Measurements from ENCODE around the gene ATP2B2. TPM values are rescaled to one million over a fixed set of nuclear protein-coding genes. Genes with fewer than 3 reads are reported as not detected.
"Not testable (repeated sequence)": the region's sequence is repeated elsewhere in the genome, so short reads cannot be mapped to it uniquely, and the experiment has no call there.

ATP2B2 gene
- polyA plus RNA-seq, 4 donors = 0.34 to 0.89 (median 0.46) TPM

DNA sequence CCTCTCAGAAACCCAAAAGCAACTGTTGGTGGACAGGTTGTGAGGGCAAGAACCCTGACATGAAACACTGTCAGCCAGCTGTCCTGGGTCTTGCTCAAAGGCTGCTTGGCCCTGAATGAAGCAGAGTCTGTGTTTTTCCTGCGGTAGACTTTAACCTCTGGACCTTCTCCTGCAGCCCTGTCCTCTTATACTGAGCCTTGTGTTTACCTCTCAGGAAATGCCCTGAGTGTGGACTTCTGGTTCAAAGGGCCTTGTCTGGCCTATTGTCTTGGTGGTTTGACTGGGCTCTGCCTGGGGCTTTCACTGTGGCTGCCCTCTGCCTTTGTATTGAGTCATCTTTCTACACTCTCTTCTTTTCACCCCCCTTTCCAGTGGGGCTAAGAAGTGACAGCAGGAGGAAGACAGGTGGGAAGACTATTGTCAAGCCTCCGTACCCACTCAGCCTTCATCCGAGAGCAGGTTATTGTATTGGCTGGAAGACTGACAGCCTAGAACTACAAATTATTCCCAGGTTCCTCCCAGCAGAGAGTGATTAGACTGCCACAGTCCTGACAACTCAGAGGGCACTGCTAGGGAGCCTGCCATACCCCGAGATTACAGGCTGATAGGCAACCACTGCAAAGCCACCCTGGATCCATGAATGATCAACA, 187.9 kb downstream of the ATP2B2 start:
- DNase-seq (ENCODE audit: low read depth in 4 of 4, low spot score in 3 of 4) = no peak

- DNase-seq (ENCODE audit: low read depth in 4 of 4, low spot score in 3 of 4) = no peak
Observed at GRCh38 chr3:10315771-10316344, 189.5 kb downstream of the ATP2B2 start.

DNA sequence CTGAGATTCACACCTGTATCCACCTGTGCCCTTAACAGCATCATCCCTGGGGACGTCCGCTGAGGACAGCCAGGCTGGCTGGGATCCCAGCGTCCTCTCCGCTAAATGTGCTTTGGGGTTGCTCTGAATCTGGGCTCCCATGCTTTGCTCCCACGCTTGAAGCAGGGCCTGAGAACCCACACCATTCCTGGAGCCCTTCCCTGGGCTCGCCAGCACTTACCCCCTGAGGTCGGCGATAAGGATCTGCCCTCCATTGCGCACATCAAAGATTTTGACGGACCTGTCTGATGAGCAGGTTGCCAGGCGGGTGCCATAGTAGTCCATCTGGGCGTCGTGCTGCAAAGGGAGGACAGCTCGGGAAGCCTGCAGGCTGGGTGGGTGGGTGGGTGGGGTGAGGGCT, 190.3 kb downstream of the ATP2B2 start:
- no peak for DNase-seq (ENCODE audit: low read depth in 4 of 4, low spot score in 3 of 4)

- no peak for DNase-seq (ENCODE audit: low read depth in 4 of 4, low spot score in 3 of 4)
Observed at GRCh38 chr3:10312861-10313260, 192.5 kb downstream of the ATP2B2 start.

GRCh38 chr3:10312391-10312790, 193.0 kb downstream of the ATP2B2 start:
- no peak for DNase-seq (ENCODE audit: low read depth in 4 of 4, low spot score in 3 of 4)

DNA sequence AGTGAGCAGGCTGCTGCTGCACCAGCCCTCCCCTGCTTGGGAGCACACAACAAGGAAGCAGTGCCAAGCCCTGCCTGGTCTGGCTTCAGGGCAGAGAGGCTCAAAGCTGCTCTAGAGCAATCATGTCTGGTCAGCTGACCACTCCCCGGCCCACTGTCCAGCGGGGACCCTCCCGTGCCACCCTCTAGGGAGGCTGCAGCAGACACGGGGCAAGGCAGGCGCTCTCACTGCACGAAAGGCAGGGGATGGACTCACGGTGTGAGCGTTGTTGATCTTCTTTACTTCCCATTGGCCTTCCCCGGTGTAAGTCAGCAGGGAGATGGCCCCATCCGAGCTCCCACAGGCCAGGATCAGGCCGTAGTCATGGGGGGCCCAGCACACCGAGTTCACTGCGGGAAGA, 193.7 kb downstream of the ATP2B2 start:
- no peak for DNase-seq (ENCODE audit: low read depth in 4 of 4, low spot score in 3 of 4)

GRCh38 chr3:10310578-10310977, 194.8 kb downstream of the ATP2B2 start:
- DNase-seq (ENCODE audit: low read depth in 4 of 4, low spot score in 3 of 4) = no peak

DNA sequence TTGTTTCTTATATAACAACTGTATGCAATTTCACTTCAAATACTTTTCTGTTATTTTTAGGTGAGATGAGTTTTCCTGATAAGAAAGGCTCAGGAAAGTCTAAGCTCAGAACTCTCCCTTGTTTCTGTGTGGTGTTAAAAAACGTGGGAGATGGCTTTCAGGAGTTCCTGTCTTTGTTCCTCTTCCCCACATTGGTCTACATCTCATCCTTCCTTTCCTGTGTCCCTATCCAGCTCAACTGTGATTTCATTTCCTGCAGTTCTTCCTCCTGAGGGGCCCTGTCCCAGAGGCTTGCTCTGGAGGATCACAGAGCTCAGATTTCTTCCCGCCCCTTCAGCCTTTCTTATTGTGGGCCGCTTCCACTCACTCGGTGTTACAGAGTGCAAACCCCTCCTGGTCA, 195.7 kb downstream of the ATP2B2 start:
- no peak for DNase-seq (ENCODE audit: low read depth in 4 of 4, low spot score in 3 of 4)

DNA sequence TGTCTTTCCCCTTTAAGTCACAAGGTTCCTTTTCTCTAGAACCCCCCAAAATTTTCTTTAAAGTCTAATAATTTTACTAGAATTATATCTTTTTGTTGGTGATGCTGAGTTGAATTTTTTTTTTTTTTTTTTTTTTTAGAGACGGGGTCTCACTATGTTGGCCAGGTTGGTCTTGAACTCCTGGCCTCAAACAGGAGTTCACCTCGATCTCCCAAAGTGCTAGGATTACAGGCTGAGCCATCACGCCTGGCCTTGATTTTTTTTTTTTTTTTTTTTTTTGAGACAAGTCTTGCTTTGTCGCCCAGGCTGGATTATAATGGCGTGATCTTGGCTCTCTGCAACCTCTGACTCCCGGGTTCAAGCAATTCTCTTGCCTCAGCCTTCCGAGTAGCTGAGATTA, 196.7 kb downstream of the ATP2B2 start:
- no peak for DNase-seq (ENCODE audit: low read depth in 4 of 4, low spot score in 3 of 4)

DNA sequence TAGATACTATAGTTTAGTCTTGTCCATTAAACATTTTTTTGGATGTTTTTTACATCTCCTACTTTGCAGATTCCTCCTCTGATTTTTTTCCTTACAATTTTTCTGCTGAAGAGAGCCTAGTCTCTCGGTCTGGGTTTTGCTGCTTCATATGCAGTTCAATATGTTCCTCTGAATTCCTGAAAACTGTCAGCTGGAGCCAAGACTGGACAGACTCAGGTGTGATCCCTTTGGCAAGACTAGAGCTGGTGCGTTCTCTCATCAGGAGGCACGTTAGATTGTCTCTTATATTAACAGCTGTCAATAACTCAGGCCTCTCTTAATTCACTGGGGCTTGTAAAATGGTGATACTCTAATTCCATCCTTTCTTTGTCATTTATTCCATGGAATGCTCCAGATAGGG, 199.2 kb downstream of the ATP2B2 start:
- no peak for DNase-seq (ENCODE audit: low read depth in 4 of 4, low spot score in 3 of 4)

DNA sequence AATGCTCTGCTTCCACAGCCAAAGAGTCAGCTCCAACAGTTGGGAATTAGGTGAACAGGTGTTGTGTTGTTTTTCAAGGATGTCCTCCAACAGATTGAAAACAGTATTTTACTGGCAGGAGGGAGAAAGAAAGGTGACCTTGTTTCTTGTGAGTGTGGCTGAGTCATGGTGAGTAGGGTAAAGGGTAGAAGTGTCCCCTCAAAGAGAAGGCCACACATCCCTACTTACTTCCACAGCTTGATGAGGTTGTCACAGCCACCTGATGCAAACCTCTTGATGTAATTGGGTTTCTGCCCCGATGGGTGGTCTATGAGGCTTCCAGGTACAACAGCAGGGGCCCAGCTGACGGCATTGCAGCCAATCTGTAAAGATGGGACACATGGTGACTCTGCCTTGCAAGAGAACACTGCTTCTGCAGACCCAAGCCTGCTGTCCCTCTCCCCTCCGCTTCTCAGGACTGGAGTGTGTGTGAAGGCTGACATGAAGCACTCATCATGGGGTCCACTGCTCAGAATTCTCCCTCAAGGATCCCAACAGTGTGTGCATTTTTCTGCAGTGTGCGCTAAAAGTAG, 200.0 kb downstream of the ATP2B2 start:
- no peak for DNase-seq (ENCODE audit: low read depth in 4 of 4, low spot score in 3 of 4)

DNA sequence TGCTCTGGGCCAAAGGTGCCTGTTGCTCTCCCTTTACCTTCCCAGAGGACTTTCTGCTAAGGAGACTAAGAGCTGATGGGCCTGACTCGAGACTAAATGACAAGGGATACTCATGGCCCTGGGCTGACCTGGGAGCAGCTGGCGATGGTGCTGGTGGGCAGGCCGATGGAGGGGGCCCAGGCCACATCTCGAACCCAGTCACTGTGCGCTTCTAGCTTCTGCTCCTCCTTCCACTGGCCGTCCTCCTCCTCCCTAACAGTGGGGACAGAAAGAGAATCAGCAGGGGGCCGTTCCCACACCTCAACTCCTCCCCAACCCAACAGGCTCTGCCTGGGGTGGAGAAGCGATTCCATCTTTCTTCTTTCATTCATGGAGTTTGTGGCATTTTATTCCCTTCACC, 200.5 kb downstream of the ATP2B2 start:
- DNase-seq (ENCODE audit: low read depth in 4 of 4, low spot score in 3 of 4) = no peak

GRCh38 chr3:10303785-10304184, 201.6 kb downstream of the ATP2B2 start:
- DNase-seq (ENCODE audit: low read depth in 4 of 4, low spot score in 3 of 4) = no peak

DNA sequence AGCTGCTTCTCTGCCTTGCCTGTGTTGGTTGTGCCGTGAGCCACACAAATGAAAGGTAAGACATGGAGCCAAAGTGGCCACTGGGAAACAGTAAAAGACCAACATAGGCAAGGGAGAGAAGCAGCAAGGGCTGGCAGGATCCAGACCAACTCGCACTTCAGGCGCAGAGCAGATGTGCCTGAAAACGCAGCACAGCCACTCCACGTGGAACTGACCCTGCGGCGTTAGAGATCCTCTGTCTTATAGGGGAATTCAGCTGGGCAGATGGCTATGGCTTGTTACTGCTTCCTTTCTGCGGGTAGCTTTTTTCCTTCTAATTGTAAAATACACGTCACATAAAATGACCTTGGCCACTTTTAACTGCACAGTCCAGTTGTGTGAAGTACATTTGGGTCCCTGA, 202.3 kb downstream of the ATP2B2 start:
- no peak for DNase-seq (ENCODE audit: low read depth in 4 of 4, low spot score in 3 of 4)

GRCh38 chr3:10300087-10300486, 205.3 kb downstream of the ATP2B2 start:
- no peak for DNase-seq (ENCODE audit: low read depth in 4 of 4, low spot score in 3 of 4)

DNA sequence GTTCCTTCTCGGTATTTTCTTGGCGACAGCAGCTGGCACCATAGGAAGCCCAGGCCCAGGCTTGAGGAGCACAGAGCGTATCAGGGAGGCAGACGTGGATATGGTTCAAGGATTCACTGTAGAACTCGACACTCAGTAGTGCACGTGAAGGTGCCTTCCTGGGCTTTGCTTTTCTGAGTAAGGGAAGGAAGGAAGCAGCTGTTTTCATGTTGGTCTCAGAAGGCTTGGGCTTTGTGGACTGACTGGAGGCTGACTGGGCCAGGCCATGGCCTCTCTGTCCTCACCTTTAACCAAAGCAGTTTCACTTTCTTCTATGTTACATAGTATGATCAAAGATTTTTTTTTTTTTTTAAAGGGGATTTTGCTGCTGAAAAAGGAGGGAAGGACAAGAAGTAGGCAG, 205.7 kb downstream of the ATP2B2 start:
- no peak for DNase-seq (ENCODE audit: low read depth in 4 of 4, low spot score in 3 of 4)

DNA sequence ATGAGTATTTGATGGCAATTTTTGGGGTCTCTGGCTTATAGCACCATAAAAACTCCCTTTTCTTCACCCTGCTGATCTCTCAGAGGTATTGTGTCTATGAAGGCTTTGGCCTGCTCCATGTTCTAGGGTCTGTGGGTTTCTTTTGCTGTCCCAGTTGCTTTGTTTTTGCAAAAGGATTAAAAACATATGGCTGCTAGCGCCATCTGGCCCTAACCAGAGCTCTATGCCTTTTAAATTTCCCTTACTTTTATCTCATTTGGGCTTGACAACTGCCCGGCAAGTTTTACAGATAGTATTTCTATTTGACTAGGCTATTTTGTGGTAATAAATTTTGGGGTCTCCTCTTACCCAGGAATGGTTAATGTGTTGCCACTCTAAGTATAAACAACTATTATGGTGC, 206.2 kb downstream of the ATP2B2 start:
- DNase-seq (ENCODE audit: low read depth in 4 of 4, low spot score in 3 of 4) = no peak

- DNase-seq (ENCODE audit: low read depth in 4 of 4, low spot score in 3 of 4) = not testable (repeated sequence)
Observed at GRCh38 chr3:10298064-10298463, 207.3 kb downstream of the ATP2B2 start.

DNA sequence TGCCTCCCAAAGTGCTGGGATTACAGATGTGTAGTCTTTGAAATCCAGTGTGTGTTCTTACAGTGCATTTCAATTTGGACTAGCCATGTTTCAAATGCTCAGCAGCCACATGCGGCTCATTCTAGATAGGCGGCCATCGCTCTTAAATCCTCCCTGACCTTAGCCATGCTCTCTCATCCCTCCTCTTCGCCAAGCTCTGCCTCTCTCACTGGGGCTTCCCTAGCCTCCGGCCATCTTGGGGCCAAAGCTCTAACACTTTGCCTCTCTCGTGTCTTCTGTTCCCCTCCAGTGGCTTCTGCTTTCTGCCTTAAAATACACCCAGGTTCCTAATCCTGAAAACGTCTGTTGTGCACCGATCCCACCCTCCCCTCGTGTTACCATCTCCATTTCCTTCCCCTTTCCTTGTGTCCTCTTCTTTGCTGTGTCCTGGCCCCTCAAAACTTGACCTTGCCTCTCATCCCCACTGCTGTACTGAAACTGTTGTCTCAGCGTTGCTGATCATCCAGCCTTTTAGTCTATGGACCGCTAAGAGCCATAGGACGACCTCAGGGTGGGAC, 211.3 kb downstream of the ATP2B2 start:
- DNase-seq (ENCODE audit: low read depth in 4 of 4, low spot score in 3 of 4) = no peak

DNA sequence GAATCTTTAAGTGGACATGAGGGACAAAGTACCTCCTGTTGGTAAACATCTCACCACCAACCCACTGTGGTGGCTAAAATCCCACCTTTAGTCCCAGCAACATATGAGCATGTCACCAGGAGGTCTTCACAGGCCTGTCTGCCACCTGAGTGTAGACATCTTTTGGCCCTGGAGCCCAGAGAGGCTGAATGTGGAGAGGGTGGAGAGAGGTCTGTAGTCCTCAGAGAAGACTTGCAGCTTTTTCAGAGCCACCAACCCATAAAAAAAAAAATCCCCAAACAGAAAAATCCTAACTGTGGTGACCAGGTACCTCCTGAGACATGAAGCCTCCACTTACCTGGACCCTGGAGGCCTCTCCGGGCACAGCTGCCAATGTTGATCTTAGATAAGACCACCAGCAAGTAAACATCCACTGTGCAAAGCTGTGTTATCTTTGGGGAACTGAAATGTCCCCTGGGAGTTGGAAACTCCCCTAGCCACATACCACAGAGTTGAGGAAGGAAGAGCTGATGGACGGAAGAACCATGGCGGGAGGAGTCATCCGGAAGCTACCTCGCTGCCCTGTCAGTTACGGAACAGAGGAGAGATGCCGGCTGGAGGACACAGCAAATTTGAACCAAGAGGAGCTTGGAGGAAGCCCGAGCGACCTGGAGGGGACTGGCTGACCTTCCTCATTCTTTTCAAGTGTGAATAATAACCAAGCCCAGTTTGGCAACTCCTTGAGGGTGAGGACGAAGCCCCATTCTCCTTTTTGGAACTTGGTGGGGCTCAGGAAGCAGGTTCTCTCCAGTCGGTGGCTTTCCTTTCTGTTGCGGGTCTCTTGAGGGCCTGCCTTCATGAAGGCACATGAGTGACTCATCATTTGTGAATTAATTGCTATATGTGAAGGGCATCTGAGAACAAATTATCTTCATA, 212.6 kb downstream of the ATP2B2 start, which contains the start of gene GHRL:
Gene GHRL (minus strand): TSS at position 443 of the 915 bp plus-strand sequence. CDS start 2,767 bp downstream, outside the sequence.
- no peak for DNase-seq (ENCODE audit: low read depth in 4 of 4, low spot score in 3 of 4)

DNA sequence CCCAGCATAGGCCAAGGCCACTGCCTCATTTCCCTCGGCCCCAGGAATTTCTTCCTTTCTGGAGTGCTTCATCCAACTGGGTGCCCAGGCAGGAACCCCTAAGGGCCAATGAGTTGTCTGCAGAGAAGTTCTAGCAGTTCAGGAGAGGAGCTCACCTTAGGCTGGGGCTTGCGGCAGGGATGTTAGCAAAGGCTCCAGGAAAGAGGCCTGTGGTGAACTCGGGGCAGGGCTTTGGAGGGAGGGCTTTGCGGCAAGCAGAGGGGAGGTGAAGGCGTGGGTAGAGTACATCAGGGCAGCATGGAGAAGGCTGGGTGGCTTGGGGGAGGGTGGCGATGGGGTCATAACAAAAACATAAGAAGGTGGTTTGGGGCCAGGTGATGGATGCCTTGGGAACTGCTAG, 213.7 kb downstream of the ATP2B2 start:
- DNase-seq (ENCODE audit: low read depth in 4 of 4, low spot score in 3 of 4) = no peak

Data from left renal pelvis (tissue), 4 donors.